ENCODE measurements around the gene EML2.

Gene EML2

GRCh38 chr19:45591638-45592005 is 47.6 kb downstream of the EML2 start:
- no peak for TF ChIP-seq TCF12 (IDR thresholded peaks at IDR 0.05; ENCODE audit: low read depth)
- no peak for TF ChIP-seq MAX (IDR thresholded peaks at IDR 0.05)

- TF ChIP-seq NFIC (IDR thresholded peaks at IDR 0.05) = no peak
- peak; percentile 90 for TF ChIP-seq USF1 (IDR thresholded peaks at IDR 0.05)
- no peak for TF ChIP-seq ZBTB7A (IDR thresholded peaks at IDR 0.05; ENCODE audit: low read depth)
- TF ChIP-seq EP300 (IDR thresholded peaks at IDR 0.05; ENCODE audit: borderline replicate concordance) = no peak
- peak; percentile 93 for TF ChIP-seq RAD21 (IDR thresholded peaks at IDR 0.05; ENCODE audit: low read depth)
- no peak for TF ChIP-seq YY1 (IDR thresholded peaks at IDR 0.05; ENCODE audit: low read depth)
- TF ChIP-seq MAX (IDR thresholded peaks at IDR 0.05) = peak; percentile 95
These were observed 48.1 kb downstream of the EML2 start for GRCh38 chr19:45591004-45591637.

- no peak for TF ChIP-seq REST (IDR thresholded peaks at IDR 0.05; ENCODE audit: low read depth)
- TF ChIP-seq RAD21 (IDR thresholded peaks at IDR 0.05; ENCODE audit: low read depth) = no peak
- no peak for TF ChIP-seq ZBTB7A (IDR thresholded peaks at IDR 0.05; ENCODE audit: low read depth)
- TF ChIP-seq NFIC (IDR thresholded peaks at IDR 0.05) = no peak
- TF ChIP-seq MAX (IDR thresholded peaks at IDR 0.05) = no peak
- no peak for TF ChIP-seq USF1 (IDR thresholded peaks at IDR 0.05)
These were observed 48.7 kb downstream of the EML2 start for GRCh38 chr19:45590300-45591003.

DNA sequence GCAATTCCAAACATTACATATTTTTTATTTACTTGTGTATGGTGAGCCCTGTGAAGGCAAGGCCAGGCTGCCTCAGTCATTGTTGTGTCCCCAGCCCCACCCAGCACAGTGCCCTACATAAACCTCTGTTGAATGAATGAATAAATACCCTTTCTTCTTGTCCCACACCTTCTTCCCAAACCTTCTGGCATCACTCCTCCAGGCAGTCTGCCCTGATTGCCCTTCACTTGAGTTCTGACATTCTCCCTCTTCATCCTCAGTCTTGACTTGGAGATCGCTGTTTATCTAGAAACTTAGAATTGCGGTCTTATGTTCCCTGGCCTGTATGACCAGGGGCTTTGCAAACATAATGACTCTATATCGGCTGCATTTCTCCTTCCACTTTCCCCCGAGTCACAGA is 49.4 kb downstream of the EML2 start:
- TF ChIP-seq NFIC (IDR thresholded peaks at IDR 0.05) = no peak
- no peak for TF ChIP-seq CEBPB (IDR thresholded peaks at IDR 0.05)

- TF ChIP-seq TCF12 (IDR thresholded peaks at IDR 0.05; ENCODE audit: low read depth) (no peak), NFIC (IDR thresholded peaks at IDR 0.05) (no peak), YY1 (IDR thresholded peaks at IDR 0.05; ENCODE audit: low read depth) (no peak), ZBTB7A (IDR thresholded peaks at IDR 0.05; ENCODE audit: low read depth) (no peak), MAX (IDR thresholded peaks at IDR 0.05) (no peak), USF1 (IDR thresholded peaks at IDR 0.05) (no peak), RAD21 (IDR thresholded peaks at IDR 0.05; ENCODE audit: low read depth) (no peak), TEAD4 (IDR thresholded peaks at IDR 0.05) (no peak), CREB1 (IDR thresholded peaks at IDR 0.05; ENCODE audit: low read depth) (no peak), TAF1 (IDR thresholded peaks at IDR 0.05; ENCODE audit: low read depth) (no peak), REST (IDR thresholded peaks at IDR 0.05; ENCODE audit: low read depth) (no peak), FOXM1 (IDR thresholded peaks at IDR 0.05; ENCODE audit: borderline replicate concordance, low read depth) (no peak)
These were observed 51.3 kb downstream of the EML2 start for GRCh38 chr19:45587873-45588272.

DNA sequence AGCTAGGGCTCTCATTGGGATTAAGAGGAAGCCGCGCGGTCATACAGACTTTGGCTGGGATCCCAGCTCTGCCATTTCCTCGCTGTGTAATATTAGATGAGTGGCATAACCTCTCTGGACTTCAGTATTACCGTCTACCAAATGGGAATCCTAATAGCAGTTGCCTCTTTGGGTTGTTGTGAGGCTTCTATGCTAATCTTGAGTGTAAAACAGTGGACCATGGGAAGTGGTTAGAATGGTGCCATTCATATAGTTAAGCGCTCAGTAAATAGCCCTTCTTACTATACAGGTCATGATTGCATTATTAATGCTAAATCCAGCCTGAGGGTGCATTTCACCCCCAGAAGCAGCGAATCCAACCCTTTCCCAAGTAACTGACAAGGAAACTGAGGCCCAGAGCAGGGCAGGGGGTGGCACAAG is 54.0 kb downstream of the EML2 start:
- no peak for TF ChIP-seq TCF12 (IDR thresholded peaks at IDR 0.05; ENCODE audit: low read depth)
- no peak for TF ChIP-seq YY1 (IDR thresholded peaks at IDR 0.05; ENCODE audit: low read depth)
- peak; percentile 60 for TF ChIP-seq NFIC (IDR thresholded peaks at IDR 0.05)
- no peak for TF ChIP-seq TAF1 (IDR thresholded peaks at IDR 0.05; ENCODE audit: low read depth)
- no peak for TF ChIP-seq USF1 (IDR thresholded peaks at IDR 0.05)
- no peak for TF ChIP-seq EP300 (IDR thresholded peaks at IDR 0.05; ENCODE audit: borderline replicate concordance)
- no peak for TF ChIP-seq ZBTB7A (IDR thresholded peaks at IDR 0.05; ENCODE audit: low read depth)

All from Ishikawa (cell line).